Suprapubic skin (tissue), 4 donors: ENCODE measurements around the gene AFF4.

Source experiments
- CTCF ChIP-seq, 2 donors: fragments of 200-600 bp in 1 of 2; fragments of 450-650 bp in 1 of 2; sonication (generic) in 1 of 2; IDR thresholded peaks; one replicate each; pipeline ENCODE4 v1.5.1; 2016 to 2019; ENCODE audit warnings: antibody characterized with exemption in 2 of 2, mild to moderate bottlenecking in 1 of 2, moderate library complexity in 1 of 2
- EP300 ChIP-seq: sonication (generic); formaldehyde crosslinking; IDR thresholded peaks from one replicate; pipeline ENCODE4 v1.6.1; 2017; ENCODE audit warnings: antibody characterized with exemption
- POLR2A ChIP-seq, 2 donors: fragments of 450-650 bp; IDR thresholded peaks; one replicate each; pipeline ENCODE4 v1.6.1; 2017; ENCODE audit warnings: antibody characterized with exemption in 2 of 2, mild to moderate bottlenecking in 2 of 2, moderate library complexity in 2 of 2
- POLR2AphosphoS5 ChIP-seq, 3 donors: sonication (generic); formaldehyde crosslinking; IDR thresholded peaks; one replicate each; pipeline ENCODE4 v1.6.1; 2017; ENCODE audit warnings: antibody characterized with exemption in 3 of 3

DNA sequence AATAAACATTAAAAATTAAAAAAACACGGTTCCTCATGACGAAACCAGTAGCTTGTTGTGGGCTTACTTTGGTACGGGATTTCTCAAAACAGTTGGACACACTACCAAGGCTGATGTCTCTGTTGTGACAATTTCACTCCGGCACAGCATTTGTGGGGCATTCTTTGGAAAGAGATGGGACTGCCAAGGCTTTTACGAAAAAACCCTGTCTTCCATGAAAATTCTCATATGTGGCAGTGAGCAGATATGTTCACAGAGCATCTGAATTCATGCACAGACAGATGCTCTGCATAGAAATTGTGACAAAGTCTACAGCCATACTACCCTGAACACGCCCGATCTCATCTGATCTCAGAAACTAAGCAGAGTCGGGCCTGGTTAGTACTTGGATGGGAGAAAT, 115.2 kb downstream of the AFF4 start:
- no peak for TF ChIP-seq CTCF (IDR thresholded peaks at IDR 0.05)
- no peak for TF ChIP-seq POLR2AphosphoS5 (IDR thresholded peaks at IDR 0.05)
- TF ChIP-seq EP300: no peak
- no peak for TF ChIP-seq POLR2A (IDR thresholded peaks at IDR 0.05)
